GM12878 (cell line): Measurements from ENCODE around the gene TCF7L2. TPM values are rescaled to one million over a fixed set of nuclear protein-coding genes. Genes with fewer than 3 reads are reported as not detected.

Experiments
- ATAC-seq: fragments of 200-7000 bp; cut with Tn5 transposase; 3 replicates; pipeline ENCODE4 v1.9.1; 2020; ENCODE audit warnings: mild to moderate bottlenecking, moderate library complexity
- BruUV-seq: library from RNA; stranded (reverse); fragments of 400-500 nt; replicated peaks from 2 replicates; lab custom pipeline; 2021; lab: Mats Ljungman, UMichigan
- CTCF ChIA-PET: fragments of 300-600 bp; sonication (Branson Sonifier 250); formaldehyde crosslinking; extraction: SDS; loops from one replicate; lab custom pipeline; 2021; ENCODE audit warnings: inconsistent platforms; lab: Yijun Ruan, JAX
- POLR2A ChIA-PET: fragments of 350-600 bp; formaldehyde crosslinking; extraction: SDS; loops from one replicate; lab custom pipeline; 2021; ENCODE audit warnings: inconsistent platforms; lab: Charles Lee
- RAD21 ChIA-PET: fragments of 300-600 bp; sonication (Branson Sonifier 250); formaldehyde crosslinking; loops from one replicate; lab custom pipeline; 2023; ENCODE audit warnings: antibody characterized with exemption; ENCODE audit not compliant: unreplicated experiment; lab: Charles Lee
- SMC1A ChIA-PET: fragments of 300-600 bp; sonication (Branson Sonifier 250); formaldehyde crosslinking; loops from one replicate; lab custom pipeline; 2023; ENCODE audit not compliant: unreplicated experiment, uncharacterized antibody; lab: Charles Lee
- DNase-seq: peaks from one replicate; pipeline ENCODE4 v3.0.0-alpha.2; 2011; ENCODE audit warnings: low read depth, low spot score
- FAIRE-seq: peaks from 3 replicates; lab custom pipeline; 2011; peaks lifted over from hg19 to GRCh38; lab: Jason Lieb, UNC
- H2AFZ ChIP-seq: 2 replicates; pipeline ENCODE4 v1.6.0; 2011; ENCODE audit warnings: low read depth, low read length, control low read depth; ENCODE audit not compliant: control insufficient read depth
- H3K27ac ChIP-seq: 2 replicates; pipeline ENCODE4 v1.5.1; 2011; ENCODE audit warnings: control low read depth; ENCODE audit not compliant: control insufficient read depth, insufficient read depth
- H3K27me3 ChIP-seq, 2 experiments: replicated peaks in 1 of 2; 2 replicates each; pipeline versions ENCODE4 v1.6.0 to v1.6.1; 2011; ENCODE audit warnings: low read length in 1 of 2; ENCODE audit not compliant: control insufficient read depth in 2 of 2, insufficient read depth in 2 of 2
- H3K36me3 ChIP-seq, 2 experiments: 2 replicates each; pipeline ENCODE4 v1.5.1; 2011; ENCODE audit warnings: low read length in 1 of 2; ENCODE audit not compliant: control insufficient read depth in 2 of 2, insufficient read depth in 2 of 2
- H3K4me1 ChIP-seq: 2 replicates; pipeline ENCODE4 v1.6.1; 2011; ENCODE audit warnings: mild to moderate bottlenecking, low read length, moderate library complexity, mixed read lengths; ENCODE audit not compliant: control insufficient read depth, insufficient read depth
- H3K4me2 ChIP-seq: 2 replicates; pipeline ENCODE4 v1.6.0; 2011; ENCODE audit warnings: control low read depth; ENCODE audit not compliant: control insufficient read depth, insufficient read depth
- H3K4me3 ChIP-seq: fragments of 200-600 bp; sonication (generic); 2 replicates; pipeline ENCODE4 v1.5.1; 2016
- H3K79me2 ChIP-seq: 2 replicates; pipeline ENCODE4 v1.6.0; 2011; ENCODE audit warnings: low read length; ENCODE audit not compliant: control insufficient read depth, insufficient read depth
- H3K9ac ChIP-seq: 2 replicates; pipeline ENCODE4 v1.8.0; 2011; ENCODE audit warnings: low read length, control low read depth, mixed read lengths; ENCODE audit not compliant: control insufficient read depth, insufficient read depth
- H3K9me3 ChIP-seq: replicated peaks from 3 replicates; pipeline ENCODE4 v1.5.1; 2011; ENCODE audit warnings: mild to moderate bottlenecking, low read length; ENCODE audit not compliant: control insufficient read depth, insufficient read depth
- H4K20me1 ChIP-seq: 2 replicates; pipeline ENCODE4 v1.6.0; 2011; ENCODE audit not compliant: control insufficient read depth, insufficient read depth
- BRCA1 ChIP-seq: IDR thresholded peaks from 2 replicates; pipeline ENCODE4 v1.6.1; 2011; ENCODE audit warnings: low read depth, low read length, improper control_type of control experiment
- EP300 ChIP-seq, 2 experiments: fragments of 150-350 bp in 1 of 2; IDR thresholded peaks; 2 replicates each; pipeline ENCODE4 v1.6.1; 2011 to 2012; ENCODE audit warnings: low read depth in 2 of 2, low read length in 2 of 2, borderline replicate concordance in 1 of 2, improper control_type of control experiment in 1 of 2, inconsistent platforms in 1 of 2; ENCODE audit not compliant: control insufficient read depth in 1 of 2
- FOXM1 ChIP-seq: IDR thresholded peaks from 2 replicates; pipeline ENCODE4 v1.6.1; 2012; ENCODE audit warnings: low read depth, mild to moderate bottlenecking, inconsistent platforms, low read length, moderate library complexity
- GABPA ChIP-seq: IDR thresholded peaks from 2 replicates; pipeline ENCODE4 v1.6.1; 2014; ENCODE audit warnings: antibody characterized with exemption, low read depth, mild to moderate bottlenecking, inconsistent platforms
- MEF2B ChIP-seq: fragments of 450-650 bp; IDR thresholded peaks from 2 replicates; pipeline ENCODE4 v1.6.1; 2018; ENCODE audit warnings: mild to moderate bottlenecking, moderate library complexity; ENCODE audit not compliant: partially characterized antibody, poor library complexity, severe bottlenecking
- REST ChIP-seq: IDR thresholded peaks from 2 replicates; pipeline ENCODE4 v1.6.1; 2012; ENCODE audit warnings: mild to moderate bottlenecking, low read depth, low read length
- SIN3A ChIP-seq: IDR thresholded peaks from 2 replicates; pipeline ENCODE4 v1.6.1; 2012; ENCODE audit warnings: low read depth, low read length, improper control_type of control experiment
- SMARCA5 ChIP-seq: fragments of 450-650 bp; IDR thresholded peaks from 2 replicates; pipeline ENCODE4 v1.6.1; 2017; ENCODE audit warnings: mild to moderate bottlenecking
- TCF12 ChIP-seq: IDR thresholded peaks from 2 replicates; pipeline ENCODE4 v1.6.1; 2011; ENCODE audit warnings: low read depth, mild to moderate bottlenecking, low read length
- WRNIP1 ChIP-seq: IDR thresholded peaks from 2 replicates; pipeline ENCODE4 v1.6.1; 2011; ENCODE audit warnings: low read depth, low read length, improper control_type of control experiment, borderline replicate concordance
- ZNF217 ChIP-seq: fragments of 450-650 bp; IDR thresholded peaks from 2 replicates; pipeline ENCODE4 v1.6.1; 2017; ENCODE audit warnings: antibody characterized with exemption, mild to moderate bottlenecking
- WGBS: methylation state at CpG from one replicate; pipeline ENCODE4 v1.1.6; 2016; ENCODE audit warnings: low lambda C conversion rate; ENCODE audit not compliant: insufficient replicate concordance, insufficient coverage; ENCODE audit errors: missing lambda C conversion rate; 5-methylcytosine and 5-hydroxymethylcytosine counted together
- in situ Hi-C: fragments of 300-500 bp; cut with MboI; formaldehyde crosslinking; loops from 9 replicates; pipeline ENCODE4 v1.14.3; 2018; ENCODE audit warnings: mixed read lengths
- intact Hi-C: fragments of 100-400 bp; cut with micrococcal nuclease; formaldehyde crosslinking; loops from one replicate; pipeline ENCODE4 v1.14.2; 2022; ENCODE audit not compliant: unreplicated experiment
- polyA plus RNA-seq, 11 experiments: library from polyadenylated mRNA; depleted of rRNA in 4 of 11; unstranded in 6 of 11; stranded (reverse) in 5 of 11; fragments of >200 nt; fragmentation: Nextera tagmentation in 4 of 11; fragmentation: Illumina TruSeq in 1 of 11; extraction: Ambion mirVana in 4 of 11; extraction: Trizol in 1 of 11; gene quantifications; 1 replicate in 1 of 11; 2 replicates in 10 of 11; pipeline versions ENCODE4 v1.2.1 to v1.2.3, GENCODE V29; 2011 to 2016; ENCODE audit warnings: inconsistent platforms in 2 of 11, missing spikeins in 2 of 11, low read depth in 1 of 11
- total RNA-seq, 4 experiments: library from RNA; depleted of rRNA in 3 of 4; stranded (reverse); fragments of >200 nt in 3 of 4; fragmentation: Illumina TruSeq in 1 of 4; extraction: Trizol in 1 of 4; gene quantifications; 2 replicates each; pipeline versions ENCODE4 v1.2.1 to v1.2.3, GENCODE V29; 2013 to 2021
- TF ChIP-seq, protein P1 (sequence below): IDR thresholded peaks from 2 replicates; pipeline ENCODE4 v1.6.1; 2011; ENCODE audit warnings: low read depth, low read length, improper control_type of control experiment, borderline replicate concordance

The TCF7L2 gene
- total and polyA plus RNA-seq, 10 of the 15 experiments (the other 5 are each of a cell fraction or from before 2014, with no cell fraction given), result 0.02 to 1.1 (median 0.35) TPM; not detected in 4

DNA sequence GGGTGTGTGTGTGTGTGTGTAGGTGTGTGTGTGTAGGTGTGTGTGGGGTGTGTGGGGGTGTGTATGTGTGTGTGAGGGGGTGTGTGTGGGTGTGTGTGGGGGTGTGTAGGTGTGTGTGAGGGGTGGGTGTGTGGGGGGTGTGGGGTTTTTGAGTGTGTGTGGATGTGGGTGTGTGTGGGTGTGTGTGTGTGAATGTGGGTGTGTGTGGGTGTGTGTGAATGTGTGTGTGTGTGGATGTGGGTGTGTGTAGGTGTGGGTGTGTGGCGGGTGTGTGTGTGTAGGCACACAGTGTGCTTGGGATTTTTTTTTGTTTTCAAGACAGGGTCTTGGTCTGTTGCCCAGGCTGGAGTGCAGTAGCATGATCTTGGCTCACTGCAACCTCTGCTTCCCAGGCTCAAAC, 36.8 kb upstream of the TCF7L2 start:
- Histone ChIP-seq H3K4me1 (no peaks in the 10 kb centered on the region), H3K9ac (no peak overlapping the region), H3K27ac (no peak overlapping the region), H3K36me3 (no peaks in the 10 kb centered on the region)
- in situ Hi-C loops, result no loop called here
- ATAC-seq, result no peak
- ChIA-PET POLR2A (no interaction called here), RAD21 (no interaction called here)
- no peak for TF ChIP-seq MEF2B
- no peak for TF ChIP-seq REST
- no peak for TF ChIP-seq EP300 (IDR thresholded peaks at IDR 0.05; ENCODE audit: borderline replicate concordance in 1 of 2, control insufficient read depth in 1 of 2, low read depth in 2 of 2, low read length in 2 of 2)
- no peak for TF ChIP-seq FOXM1
- no peak for TF ChIP-seq SIN3A
- TF ChIP-seq WRNIP1, result no peak
- no peak for TF ChIP-seq SMARCA5
- TF ChIP-seq, protein P1, sequence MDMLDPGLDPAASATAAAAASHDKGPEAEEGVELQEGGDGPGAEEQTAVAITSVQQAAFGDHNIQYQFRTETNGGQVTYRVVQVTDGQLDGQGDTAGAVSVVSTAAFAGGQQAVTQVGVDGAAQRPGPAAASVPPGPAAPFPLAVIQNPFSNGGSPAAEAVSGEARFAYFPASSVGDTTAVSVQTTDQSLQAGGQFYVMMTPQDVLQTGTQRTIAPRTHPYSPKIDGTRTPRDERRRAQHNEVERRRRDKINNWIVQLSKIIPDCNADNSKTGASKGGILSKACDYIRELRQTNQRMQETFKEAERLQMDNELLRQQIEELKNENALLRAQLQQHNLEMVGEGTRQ, result no peak
- TF ChIP-seq ZNF217, result no peak
- TF ChIP-seq GABPA, result no peak
- TF ChIP-seq BRCA1, result no peak
- TF ChIP-seq TCF12, result no peak
- TF ChIP-seq, all 136 proteins: peak for 0
- BruUV-seq, result no TSS peak
- ChIA-PET CTCF (no interaction called here), SMC1A (no interaction called here)
- Histone ChIP-seq H2AFZ (no peak overlapping the region), H3K4me2 (no peak overlapping the region), H3K4me3 (no peak overlapping the region), H3K9me3 (no peaks in the 10 kb centered on the region), H3K27me3 (no peaks in the 10 kb centered on the region; a peak in 1 of 4 replicates), H3K79me2 (no peaks in the 10 kb centered on the region), H4K20me1 (no peaks in the 10 kb centered on the region)
- DNase-seq, result no peak
- FAIRE-seq, result no peak
- no CpG with 5 or more reads among the region's 1 CpG for WGBS
- intact Hi-C loops, result no loop called here
